Raji (cell line): ENCODE results near the gene MAMDC4.

Experiments
- POLR2A ChIP-seq: IDR thresholded peaks from 2 replicates; pipeline ENCODE4 v1.6.1; 2011; ENCODE audit warnings: low read depth, low read length, control low read depth; ENCODE audit not compliant: insufficient read depth

Gene MAMDC4

DNA sequence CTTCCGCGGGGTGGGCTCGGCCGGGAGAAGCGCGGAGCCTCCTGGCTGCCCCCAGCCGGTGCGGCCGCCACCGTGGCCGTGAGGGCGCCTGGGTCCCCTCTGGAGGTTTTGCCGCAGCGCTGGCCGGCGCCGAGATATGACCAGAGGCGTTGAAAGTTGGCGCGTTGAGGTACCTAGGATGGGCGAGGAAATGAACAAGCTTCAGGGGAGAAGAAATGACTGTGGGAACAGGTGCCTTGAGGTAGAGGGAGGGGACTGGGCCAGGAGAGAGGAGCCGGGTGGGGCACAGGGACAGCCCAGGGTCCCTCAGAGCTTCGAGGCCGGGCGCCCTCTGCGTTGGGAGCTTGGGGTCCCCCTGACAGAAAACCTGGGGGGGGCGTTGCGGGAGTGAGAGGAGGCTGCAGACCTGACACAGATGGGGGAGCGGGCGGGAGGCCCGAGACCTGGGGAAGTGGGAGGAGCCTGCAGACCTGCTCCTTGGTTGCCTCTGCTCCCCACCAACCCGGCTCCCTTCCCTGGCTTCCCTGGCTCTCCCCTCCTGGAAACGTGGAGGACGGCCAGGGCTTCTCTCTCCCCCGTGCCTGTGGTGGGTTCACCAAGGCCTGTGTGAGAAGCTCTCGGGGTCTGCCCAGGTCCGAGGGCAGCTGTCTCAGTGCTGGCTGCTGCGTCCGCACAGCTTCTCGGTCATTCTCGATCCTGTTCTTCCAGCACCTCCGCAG, 30.2 kb upstream of the MAMDC4 start:
- TF ChIP-seq POLR2A = no peak

DNA sequence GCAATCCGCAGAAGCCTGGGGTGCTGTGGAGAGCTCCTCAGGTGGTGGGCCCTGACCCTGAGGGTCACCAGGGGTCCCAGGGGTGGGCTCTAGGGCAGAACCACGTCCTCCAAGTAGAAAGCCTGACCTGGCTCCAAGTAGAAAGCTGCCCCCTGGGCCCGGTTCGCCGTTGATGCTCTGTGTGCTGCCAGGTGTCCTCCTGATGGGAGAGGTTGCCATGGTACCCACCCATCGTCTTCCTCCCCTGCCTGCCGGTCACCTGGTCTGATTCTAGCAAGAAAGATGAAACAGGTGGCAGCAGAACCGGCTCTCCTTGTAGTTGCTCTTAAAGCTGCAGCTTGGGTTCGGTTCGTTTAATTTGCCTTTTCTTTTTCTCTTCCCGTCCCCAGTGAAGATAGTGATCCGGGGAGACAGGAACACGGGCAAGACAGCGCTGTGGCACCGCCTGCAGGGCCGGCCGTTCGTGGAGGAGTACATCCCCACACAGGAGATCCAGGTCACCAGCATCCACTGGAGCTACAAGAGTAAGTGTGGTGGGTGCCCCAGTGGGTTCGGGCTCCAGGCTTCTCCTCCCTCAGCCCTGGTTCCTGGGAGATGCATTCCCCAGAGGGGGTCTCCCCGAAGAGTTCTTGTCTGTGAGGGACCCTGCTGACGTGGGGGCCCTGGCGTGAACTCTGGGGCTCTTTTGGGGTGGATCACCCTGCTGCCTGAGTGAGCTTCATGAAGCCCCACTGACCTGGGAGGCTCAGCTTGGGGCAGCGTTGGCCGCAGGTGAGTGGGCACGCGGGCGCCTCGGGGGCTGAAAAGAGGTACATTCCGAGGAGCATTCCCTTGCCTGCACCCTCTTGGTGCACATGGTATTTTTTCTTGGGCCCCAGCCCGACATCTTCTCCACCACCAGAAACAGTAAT, 28.8 kb upstream of the MAMDC4 start:
- TF ChIP-seq POLR2A = no peak

DNA sequence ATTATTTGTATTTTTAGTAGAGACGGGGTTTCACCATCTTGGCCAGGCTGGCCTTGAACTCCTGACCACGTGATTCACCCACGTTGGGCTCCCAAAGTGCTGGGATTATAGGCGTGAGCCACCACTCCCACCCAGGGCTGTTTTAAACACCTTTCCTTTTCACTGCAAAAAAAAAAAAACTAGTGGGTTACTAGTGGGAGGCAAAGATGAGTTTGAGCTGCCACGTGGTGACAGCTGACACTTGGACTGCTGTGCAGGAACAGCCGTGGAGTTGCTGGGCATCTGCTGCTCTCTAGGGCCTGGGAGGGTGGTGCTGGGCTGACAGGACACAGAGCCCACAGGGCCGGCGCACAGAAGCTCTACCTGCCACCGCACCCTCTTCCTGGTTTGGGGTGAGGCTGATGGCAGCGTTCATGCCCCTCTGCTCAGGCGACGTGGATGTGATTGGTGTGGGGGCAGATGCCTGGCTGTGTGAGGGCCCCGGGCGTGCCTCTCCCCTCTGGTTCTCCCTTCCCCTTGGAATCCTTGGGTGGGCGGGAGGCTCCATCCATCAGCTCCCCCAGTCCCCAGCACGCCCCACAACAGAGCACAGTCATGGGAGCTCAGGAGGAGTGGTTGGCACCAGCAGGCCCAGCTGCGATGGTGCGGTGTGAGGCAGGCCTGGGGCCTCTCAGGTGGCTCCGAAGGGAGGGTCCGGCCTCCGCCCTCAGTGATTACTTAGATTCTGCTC, 27.5 kb upstream of the MAMDC4 start:
- TF ChIP-seq POLR2A = no peak

DNA sequence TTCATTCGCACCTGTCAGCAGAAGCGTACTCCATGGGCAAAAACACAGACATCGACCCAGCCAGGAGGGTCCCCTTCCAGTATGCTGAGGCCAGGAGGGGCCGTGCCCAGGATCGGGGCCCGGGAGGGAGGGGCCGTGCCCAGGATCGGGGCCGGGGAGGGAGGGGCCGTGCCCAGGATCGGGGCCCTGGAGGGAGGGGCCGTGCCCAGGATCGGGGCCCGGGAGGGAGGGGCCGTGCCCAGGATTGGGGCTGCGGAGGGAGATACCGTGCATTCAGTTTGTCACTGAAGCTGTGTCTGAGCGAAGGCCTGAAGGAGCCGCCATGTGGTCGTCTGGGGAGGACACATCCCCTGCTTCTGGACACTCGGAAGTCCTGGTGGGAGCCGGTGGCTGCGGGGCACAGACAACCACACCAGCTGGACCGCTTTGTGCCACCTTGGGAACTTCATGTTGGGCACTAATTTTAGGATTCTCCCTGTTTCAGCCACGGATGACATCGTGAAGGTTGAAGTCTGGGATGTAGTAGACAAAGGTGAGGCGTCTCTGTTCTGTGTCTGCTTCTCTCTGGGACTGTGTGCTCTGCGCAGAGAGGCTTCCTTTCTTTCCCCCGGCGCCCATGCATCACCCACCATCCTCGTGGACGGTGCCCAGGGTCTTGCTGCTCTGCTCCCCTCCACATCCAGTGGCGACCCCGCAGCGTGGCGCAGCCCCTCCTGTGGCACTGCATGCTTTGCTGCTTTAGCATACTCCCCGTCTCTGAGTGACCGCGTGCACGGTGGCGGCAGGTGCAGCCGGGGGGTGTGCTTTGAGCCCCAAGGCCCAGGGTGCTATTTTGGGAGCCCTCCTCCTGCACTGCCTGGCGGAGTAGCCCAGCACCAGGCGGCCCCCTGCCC, 26.6 kb upstream of the MAMDC4 start:
- no peak for TF ChIP-seq POLR2A

DNA sequence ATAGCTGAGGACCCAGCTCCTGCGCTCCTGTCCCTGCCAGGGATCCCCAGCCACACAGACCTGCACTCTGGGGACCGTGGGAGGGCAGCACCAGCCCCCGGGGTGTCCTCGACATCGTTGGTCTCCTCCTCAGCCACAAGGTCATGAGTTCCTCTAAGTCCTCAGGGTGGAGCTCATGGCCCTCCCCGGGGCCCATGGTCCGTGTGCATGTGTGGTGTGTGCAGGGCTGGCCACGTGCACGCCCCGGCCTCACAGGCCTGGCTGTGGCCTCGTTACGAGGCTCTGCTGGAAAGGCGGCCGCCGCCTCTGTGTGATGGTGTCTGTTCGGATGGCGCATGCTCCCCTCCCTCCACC, 26.0 kb upstream of the MAMDC4 start:
- TF ChIP-seq POLR2A = no peak

DNA sequence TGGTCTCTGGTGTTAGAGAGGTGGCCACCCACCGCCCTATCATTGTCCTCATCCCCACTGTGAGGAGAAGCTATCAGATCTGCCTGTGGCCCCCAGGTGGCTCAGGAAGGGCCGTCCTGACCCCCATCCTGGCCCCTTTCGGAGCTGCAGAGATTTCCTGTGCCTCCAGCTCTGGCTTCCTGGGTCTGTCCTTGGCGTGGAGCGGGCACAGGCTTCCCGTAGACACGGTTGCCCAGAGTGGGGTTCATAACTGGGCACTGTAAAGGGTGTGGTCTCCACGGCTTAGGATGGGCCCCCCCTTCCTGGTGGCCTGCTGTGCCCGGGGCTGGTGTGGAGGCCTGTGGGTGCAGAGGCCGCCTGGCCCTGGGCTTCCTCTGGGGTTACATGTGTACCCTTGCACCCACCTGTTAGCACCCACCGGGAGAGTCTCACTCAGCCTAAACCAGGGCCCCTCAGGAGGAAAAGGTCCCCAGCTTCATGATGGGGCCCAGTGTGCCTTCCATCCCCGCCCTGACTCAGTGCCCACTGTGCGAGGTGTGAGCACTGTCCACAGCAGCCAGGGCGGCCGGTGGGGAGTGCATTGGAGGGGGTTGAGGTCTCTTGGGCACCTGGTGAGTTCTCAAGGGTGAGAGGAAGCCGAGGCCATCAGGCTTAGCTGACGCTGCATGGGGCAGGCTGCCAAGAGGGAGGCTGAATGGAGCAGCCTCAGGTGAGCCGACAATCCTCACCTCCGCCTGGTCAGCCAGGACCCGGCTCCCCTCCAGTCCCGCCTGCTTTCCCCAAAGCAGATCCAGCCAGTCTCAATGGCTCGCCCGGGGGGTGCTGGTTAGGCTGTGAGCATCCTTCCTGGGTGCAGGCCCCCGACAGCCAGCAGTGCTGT, 25.2 kb upstream of the MAMDC4 start:
- no peak for TF ChIP-seq POLR2A

DNA sequence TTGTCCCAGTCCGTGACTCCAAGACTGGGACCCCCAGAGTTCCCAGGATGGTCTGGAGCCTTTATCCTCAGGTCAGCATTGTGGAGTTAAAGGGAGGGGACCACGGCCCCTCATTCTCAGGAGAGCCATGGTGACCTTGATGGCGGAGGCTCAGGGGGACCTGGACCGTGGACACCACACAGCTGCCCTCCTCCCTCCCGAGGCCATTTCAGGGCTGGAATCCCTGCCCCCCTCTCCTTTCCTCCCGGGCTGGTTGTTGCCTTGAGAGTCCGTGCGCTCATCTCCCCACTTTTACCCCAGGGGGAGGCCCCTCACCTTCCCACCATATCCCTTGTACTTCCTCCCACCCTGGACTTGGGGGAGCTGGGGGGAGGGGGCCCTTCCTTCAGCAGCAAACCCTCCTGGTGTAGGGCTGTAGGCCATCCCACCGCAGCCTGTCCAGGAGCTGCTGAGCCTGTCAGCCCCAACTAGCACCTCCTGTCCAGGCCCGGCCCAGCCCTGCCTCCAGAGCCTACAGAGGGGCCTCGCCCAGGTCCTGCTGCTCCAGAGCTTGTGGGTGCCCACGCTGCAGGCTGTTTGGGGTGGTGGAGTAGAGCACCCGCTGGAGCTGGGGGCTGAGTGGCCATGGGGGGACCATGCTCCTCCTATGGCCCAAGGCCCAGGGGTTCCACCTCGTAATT, 24.2 kb upstream of the MAMDC4 start:
- no peak for TF ChIP-seq POLR2A

DNA sequence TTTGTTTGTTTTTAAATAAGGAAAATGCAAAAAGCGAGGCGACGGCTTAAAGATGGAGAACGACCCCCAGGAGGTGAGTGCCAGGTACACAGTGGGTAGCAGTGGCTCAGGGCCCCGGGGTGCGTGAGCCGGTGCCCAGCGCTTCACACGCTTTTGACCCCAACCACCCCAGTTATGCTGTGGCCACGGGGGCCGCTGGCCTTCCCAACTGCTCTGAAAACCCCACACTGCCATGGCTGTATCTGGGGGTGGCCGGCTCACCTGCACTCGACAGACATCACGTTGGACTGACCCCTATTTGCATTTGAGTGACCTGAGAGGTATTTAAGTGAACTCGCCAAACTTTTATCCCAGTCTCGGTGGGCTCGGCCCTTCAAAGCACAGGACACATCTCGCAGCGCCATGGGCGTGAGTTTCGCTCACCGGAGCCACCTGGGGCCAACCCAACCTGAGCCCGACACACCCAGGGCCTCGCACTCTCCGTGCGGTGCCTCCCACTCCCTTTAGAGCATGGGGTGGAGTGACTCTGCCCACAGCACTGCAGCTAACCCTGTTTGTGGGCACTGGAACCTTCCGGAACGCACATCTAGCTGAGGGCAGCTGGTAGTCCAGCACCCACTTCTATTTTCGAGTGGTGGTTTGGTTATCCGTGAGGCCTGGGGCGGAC, 23.5 kb upstream of the MAMDC4 start:
- TF ChIP-seq POLR2A = no peak

DNA sequence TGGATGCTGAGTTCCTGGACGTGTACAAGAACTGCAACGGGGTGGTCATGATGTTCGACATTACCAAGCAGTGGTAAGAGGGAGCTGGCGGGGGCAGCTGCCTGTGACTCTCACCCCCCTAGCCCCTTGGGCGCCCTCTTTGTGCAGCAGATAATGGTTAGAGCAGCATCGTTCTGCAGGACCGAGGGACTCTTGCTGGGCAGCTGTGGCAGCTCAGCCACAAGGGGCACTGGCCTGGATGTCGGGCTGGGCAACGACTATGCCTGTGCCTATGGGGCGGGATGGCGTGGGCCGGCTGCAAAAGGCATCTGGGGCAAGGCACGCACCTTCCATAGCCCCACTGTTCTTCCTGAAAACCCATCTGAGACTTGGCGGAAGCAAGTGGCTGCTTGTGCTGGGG, 22.7 kb upstream of the MAMDC4 start:
- TF ChIP-seq POLR2A = no peak

DNA sequence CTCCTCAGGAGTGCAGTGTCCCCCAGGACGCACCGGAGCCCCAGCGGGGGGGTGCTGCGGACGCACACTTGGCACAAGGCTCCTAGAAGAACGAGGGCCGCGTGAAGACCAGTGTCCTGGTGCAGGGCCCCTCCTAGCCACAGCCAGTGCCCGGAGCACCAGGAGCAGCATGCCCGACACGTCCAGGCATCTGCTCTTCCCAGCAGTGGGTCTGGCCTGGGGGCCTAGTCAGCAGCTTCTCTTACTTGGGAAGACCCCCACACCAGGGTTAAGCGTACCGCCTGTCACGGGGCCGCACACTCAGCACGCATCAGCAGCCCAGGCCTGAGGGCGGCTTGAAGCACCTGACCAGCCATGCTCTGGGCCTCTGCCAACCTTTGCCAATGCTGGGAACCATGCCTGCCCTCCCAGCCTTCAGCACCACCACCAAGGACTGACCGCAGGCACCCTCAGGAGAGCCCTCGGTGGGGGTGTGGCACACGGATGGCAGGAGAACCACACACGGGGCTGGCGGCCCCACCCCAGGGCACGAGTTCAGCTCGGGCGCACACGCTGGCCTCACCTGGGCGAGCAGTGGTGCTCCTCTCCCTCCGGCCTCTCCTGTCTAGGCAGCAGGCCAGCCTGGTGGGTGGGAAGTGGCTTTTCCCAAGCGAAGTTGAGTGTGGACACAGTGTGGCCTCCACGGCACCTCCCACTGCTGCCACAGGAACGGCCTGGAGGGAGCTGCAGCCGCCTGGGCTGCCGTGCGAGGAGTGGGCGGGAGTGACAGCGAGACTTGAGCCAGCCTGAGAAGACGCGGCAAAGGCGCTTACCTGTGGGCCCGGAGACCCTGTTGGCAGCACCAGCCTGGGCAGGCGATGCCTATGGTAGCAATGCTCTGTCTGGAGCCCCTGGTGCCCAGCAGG, 21.9 kb upstream of the MAMDC4 start:
- TF ChIP-seq POLR2A = no peak

DNA sequence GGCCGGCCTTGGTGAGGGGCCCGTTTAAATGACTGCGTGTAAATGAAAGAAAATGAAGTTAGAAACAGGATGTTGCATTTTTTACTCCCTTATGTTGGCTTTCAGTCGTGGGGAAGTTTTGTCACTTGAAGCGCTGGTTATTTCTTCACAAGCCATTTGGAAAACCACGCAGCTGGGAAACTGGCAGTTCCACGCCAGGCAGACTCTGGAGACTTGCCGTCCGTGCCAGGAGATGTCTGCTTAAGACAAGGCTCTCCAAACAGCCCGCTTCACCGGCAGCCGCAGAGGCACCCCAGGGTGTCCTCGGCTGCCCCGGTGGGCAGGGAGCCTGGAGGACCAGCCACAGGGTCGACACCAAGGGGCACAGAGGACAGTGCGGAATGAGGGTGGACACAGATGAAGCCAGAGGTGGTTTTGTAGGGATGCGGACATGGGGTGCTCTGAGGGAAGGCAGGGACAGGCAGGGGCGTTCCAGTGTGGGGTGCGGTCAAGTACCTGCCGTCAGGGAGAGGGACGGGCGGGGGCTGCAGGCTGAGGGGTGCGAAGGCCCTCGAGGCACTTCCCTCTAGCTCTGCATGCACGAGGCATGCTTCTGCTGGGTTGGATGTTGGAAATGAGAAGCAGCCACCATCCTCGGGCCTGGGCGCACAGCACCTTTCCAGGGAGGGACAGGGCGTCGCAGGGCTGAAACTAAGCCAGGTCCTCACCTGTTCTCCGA, 21.0 kb upstream of the MAMDC4 start:
- TF ChIP-seq POLR2A = no peak
